ENCODE results near the gene MMAB.

The MMAB gene

DNA sequence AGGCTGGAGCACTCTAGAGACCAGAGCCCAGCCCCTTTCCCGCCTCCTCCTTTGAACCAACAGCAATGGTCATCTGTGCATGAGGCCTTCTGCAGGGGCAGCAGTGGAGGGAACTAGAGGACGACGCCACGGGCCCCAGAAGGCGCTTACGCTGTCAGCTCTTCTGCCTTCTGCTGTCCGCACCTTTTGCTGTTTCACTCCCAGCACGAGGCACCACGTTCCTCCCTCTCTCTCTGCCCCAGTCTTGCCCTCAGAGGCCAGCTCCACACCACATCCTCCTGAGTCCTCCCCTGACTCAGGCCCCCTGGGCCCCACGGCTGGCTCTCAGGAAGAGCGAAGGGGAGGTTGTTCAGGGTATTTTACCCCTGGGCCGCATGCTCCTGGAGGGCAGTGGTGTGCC lies 15.5 kb downstream of the MMAB start:
- DNase-seq: no peak

DNA sequence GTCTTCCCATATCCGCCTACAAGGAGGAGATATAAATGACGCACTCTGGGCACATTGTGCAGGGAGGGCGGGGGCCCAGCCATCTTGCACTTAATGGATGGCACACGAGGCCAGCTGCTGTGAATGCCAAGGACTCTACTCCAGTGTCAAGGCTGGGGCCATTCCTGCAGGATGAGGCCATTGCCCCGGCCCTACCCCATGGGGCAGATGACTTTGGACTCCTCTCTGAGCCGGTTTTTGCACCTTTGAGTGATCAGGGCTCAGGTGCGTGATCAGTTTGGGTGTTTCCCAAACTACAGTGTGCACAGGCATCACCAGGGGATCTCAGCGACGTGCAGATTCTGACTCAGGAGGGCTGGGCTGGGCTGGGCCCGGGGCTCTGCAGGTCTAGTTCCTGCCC lies 16.1 kb downstream of the MMAB start:
- DNase-seq: no peak

DNA sequence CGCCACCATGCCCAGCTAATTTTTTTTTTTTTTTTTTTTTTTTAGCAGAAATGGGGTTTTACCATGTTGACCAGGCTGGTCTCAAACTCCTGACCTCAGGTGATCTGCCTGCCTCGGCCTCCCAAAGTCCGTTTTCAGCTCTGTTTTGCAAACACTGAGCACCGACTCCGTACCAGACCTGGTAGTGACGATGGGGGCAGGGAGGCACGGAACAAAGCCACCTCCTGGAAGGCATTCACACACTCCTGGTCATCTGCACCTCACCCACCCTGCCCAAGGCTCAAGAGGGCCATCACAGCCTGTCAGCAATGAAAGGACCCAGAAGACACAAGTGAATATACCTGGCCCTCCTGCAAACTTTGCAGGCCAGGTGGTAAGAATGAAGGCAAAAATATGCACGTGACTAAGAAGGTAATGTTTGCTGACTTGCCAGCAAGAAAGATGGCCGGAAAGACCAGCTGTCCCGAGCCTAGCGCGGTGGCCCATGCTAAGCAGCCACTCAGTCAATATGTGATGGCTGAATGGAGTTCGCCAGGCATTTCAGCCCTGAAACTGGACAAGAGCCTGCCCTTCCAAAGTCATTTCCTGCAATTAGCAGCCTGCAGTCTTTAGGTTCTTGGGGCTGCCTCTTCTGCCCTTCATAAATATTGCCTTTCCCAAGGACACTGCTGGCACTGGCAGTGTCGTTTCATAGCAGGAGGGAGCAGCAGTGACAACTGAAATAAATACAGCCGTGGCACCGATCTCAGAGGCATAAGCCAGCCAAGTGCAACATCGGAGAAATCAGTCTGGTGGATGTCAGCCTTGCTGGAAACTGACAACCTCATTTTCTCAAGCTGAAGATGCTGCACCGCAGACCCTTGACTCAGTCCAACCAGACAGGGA lies 17.6 kb downstream of the MMAB start:
- no peak for DNase-seq

DNA sequence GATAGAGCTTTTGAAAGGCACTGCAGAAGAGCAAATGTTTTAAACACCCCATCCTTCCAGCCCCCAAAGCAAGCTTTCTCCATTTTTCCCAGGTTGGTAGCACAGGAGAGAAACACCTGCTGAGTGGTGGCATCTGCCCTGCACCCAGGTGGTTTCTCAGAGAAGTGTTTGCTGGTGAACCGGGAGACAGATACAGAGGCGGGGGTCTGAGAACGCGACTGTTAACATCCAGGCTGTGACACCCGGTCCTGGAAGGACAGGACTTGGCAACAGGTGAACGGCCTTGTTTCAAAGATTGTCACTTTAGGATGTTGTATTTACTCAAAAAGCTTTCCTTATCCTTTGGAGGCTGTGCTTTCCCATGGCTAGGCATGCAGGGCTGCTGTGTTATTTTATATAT lies 18.5 kb downstream of the MMAB start:
- no peak for DNase-seq

DNA sequence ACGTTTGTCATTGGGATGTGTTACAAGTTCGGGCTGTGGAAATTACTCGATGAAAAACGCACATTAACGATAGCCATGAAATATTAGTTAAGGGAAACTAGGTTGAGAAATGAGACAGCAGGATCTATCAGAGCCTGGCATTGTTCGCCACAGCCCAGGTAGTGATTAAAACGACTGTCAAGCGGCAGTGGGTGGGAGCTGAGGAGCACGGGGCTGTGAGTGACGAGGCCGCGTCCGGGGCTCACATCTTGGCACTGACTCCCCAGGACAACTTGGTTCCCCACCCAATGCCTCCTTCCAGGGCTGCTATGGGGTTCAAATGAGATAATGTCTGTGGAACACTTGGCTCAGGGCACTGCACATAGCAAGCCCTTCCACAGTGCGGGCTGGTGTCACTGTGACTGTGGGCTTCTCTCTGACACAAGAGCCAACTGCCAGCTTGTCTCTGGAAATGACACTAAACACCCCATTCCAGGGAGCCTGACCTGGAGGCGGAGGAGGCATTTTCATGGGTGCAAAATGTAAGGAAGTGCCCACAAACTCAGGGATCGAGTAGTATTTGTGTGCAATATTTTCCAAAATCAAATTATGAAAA lies 19.3 kb downstream of the MMAB start:
- no peak for DNase-seq

DNA sequence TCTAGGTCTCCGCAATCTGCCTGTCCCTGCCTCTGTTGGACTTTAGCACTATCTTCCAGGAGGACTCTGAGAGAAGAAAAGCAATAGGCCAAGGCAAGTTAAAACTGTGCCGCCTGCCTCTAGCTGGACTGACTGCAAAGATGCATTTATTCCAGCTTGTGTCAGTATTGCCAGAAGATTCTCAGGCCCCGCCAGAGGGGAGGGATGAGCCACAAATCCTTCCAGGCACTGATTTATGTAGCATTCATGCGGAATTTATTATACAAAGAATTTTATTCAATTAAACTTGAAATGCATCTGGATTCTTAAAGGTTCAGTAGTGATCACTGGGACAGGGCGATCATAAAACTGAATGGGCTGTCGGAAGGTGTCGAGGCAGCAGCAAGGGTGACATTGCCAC lies 19.8 kb downstream of the MMAB start:
- DNase-seq: no peak

DNA sequence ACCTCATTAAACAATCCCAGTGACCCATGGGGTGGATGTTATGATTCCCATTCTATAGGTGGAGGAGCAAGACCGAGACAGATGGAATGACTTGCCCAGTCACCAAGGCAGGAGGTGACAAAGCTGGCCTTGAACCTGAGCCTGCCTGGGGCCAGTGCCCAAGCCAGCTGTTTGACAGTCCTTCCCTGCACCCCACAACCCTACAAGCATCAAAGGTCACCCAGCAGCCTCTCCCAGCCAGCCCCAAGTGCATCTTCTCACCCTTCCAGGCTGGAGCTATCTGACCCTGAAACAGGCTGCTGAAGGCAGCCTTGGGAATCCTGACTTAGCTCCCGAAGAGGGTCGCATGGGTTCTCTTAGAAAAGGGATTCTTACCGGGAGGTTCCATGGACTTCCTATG lies 20.3 kb downstream of the MMAB start:
- no peak for DNase-seq

DNA sequence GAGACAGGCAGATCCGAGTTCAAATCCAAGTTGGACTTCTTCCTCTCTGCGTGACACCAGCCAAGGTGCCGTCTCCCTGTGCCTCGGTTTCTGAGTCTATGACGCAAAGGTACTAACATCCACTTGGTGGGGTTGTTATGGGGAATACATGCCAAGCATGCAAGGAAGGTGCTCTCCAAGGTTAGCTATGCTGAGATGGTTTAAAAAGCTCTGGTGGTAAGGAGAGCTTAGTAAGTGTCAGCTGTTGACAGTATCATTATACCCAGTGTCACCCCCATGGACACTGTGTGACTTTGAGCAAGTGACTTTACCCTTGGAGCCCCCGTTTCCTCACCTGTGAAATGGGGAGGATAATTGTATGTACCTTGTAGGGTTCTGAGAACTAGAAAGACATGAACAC lies 22.2 kb downstream of the MMAB start:
- no peak for DNase-seq

GRCh38 chr12:109550281-109550680 lies 23.0 kb downstream of the MMAB start:
- no peak for DNase-seq

- no peak for DNase-seq
Observed at GRCh38 chr12:109549613-109550270, 23.6 kb downstream of the MMAB start.

GRCh38 chr12:109548258-109548657 lies 25.0 kb downstream of the MMAB start:
- no peak for DNase-seq

- DNase-seq: no peak
Observed at GRCh38 chr12:109547286-109547685, 26.0 kb downstream of the MMAB start.

DNA sequence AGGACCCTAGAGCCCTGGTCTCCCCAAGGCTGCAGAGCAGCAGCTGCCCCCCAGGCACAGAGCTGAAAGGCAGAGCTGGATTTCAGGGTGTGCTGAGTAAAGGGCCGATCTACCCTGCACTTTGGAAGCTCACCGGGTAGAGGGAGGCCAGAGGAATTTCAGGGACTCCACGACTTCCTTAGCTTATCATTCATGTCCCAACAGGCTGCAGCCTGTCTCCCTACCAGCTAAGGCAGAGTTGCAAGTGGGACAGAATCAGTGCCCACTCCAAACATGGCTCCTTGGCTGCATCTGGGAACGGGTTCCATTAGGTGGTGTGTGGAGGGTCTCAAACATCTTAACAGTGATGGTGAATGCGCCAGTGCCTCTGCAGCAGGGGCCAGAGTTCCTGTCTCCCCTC lies 27.5 kb downstream of the MMAB start:
- DNase-seq: no peak

GRCh38 chr12:109544955-109545531 lies 28.3 kb downstream of the MMAB start:
- DNase-seq: no peak

GRCh38 chr12:109542876-109543275 lies 30.4 kb downstream of the MMAB start:
- DNase-seq: no peak

GRCh38 chr12:109542014-109542413 lies 31.3 kb downstream of the MMAB start:
- DNase-seq: no peak

DNA sequence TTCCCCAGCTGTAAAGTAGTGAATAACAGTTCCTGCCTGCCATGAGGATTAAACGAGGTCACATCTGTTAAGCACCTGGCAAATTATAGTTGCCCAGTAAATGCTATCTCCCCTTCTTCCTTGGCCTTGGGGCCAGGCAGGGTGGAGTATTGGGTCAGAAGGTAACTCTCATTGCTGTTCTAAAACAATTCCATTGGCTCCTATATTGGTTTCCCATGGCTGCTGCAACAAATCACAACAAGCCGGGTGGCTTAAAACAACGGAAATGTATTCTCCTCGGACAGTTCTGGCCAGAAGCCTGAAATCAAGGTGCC lies 31.9 kb downstream of the MMAB start:
- DNase-seq: no peak

DNA sequence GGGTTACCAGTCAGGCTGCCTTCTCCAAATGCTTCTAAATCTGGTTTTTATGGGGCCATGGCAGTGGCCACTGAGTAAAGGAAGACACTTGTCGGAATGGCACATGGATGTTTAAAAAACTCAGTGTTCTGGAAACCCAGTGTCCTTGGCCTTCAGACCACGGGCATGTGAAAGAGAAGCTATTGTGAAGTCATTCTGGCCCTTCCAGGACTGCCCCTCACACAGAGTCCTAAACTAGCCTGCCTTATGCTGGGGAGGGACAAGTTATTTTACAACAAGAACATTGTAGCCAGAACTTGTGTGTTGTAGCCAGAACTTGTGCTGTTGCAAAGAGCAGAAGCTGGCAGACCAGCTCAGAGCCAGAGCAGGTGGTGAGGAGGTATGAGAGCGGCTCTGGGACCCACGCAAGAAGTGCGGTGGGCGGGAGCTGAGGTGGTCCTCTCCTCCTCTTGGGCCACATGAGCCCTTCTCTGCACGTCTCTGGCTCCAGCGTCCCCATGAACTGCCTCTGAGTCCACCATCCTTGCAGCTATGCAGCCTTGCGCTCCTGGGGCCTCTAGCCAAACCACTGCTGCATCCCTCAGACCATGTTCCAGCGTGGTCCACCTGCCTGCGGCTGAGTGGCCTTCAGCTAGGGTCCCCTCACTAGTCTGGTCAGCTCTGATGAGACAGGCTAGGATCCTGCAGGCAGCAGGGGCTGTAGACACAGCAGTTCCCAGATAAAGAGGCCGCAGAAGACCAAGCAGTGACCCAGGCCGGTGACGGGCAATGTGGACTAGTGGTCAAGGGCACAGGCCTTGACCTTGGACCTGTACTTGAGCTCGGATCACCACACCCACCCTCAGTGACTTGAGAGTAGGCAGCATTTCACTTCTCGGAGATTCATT lies 32.5 kb downstream of the MMAB start:
- no peak for DNase-seq

DNA sequence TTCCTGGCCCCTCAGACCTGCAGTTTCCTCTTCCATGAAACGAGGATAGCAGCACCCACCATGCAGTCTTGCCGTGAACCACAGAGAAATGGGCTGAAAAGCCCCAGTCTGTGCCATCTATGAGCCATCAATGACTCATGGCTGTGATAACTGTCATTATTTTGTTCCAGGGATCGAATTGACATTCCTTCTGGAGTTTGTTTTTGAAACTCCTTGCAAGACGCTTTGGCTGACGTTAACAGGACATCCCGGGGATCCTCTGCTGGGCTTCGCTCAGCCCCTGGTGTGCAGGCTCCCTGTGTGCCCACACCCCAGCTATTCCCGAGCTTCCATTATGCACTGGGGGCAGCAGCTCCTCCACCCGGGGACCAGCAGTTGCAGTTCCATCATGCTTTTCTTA lies 33.8 kb downstream of the MMAB start:
- no peak for DNase-seq

GRCh38 chr12:109538191-109538863 lies 35.0 kb downstream of the MMAB start:
- DNase-seq: no peak

- no peak for DNase-seq
Observed at GRCh38 chr12:109537136-109537535, 36.2 kb downstream of the MMAB start.

GRCh38 chr12:109535863-109536250 lies 37.4 kb downstream of the MMAB start:
- no peak for DNase-seq

All from NCI-H1436 treated with DMSO at 0.1 percent for 48 hours (cell line).